ENCODE results near the gene TTBK2.
"Not testable (repeated sequence)": the region's sequence is repeated elsewhere in the genome, so short reads cannot be mapped to it uniquely, and the experiment has no call there.

TTBK2 gene

DNA sequence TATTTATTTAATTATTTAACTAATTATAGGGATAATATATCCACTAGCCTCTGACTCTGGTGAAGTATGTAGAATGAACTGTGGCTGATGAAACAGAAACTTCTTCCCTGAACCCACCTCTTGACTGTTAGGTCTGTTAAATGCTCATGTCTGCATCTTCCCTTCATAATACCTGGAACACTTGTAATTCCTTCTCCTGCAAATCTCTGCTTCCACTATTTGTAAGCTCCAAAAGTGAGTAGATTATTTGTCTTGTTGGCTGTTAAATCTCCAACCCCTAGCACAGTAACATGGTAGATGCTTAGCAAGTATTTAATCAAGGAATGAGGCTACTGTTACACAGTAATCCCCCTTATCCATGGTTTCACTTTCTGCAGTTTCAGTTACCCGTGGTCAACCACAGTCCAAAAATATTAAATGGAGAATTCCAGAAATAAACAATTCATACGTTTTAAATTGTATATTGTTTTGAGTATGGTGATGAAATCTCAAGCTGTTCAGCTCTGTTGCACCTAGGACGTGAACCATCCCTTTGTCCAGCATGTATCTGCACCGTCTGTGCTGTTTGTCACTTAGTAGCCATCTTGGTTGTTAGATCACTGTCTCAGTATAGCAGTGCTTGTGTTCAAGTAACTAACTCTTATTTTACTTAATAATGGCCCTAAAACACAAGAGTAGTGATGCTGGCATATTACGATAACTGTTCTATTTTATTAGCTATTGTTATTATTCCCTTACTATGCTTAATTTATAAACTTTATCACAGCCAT is 5.7 kb downstream of the TTBK2 start:
- H3K4me2 ChIP-seq (ENCODE audit: low read length) = no peak overlapping the region
- no peak overlapping the region for H3K27ac ChIP-seq
- TF ChIP-seq, protein P1, sequence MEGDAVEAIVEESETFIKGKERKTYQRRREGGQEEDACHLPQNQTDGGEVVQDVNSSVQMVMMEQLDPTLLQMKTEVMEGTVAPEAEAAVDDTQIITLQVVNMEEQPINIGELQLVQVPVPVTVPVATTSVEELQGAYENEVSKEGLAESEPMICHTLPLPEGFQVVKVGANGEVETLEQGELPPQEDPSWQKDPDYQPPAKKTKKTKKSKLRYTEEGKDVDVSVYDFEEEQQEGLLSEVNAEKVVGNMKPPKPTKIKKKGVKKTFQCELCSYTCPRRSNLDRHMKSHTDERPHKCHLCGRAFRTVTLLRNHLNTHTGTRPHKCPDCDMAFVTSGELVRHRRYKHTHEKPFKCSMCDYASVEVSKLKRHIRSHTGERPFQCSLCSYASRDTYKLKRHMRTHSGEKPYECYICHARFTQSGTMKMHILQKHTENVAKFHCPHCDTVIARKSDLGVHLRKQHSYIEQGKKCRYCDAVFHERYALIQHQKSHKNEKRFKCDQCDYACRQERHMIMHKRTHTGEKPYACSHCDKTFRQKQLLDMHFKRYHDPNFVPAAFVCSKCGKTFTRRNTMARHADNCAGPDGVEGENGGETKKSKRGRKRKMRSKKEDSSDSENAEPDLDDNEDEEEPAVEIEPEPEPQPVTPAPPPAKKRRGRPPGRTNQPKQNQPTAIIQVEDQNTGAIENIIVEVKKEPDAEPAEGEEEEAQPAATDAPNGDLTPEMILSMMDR (IDR thresholded peaks at IDR 0.05) = no peak
- H3K27me3 ChIP-seq (ENCODE audit: control insufficient read depth, insufficient read depth, low read length) = no peaks in the 10 kb centered on the region
- no peaks in the 10 kb centered on the region for H3K4me1 ChIP-seq
- no peaks in the 10 kb centered on the region for H3K9me3 ChIP-seq (ENCODE audit: control insufficient read depth, low read length)
- H3K79me2 ChIP-seq = peaks cover 12% of the 10 kb centered on the region
- H2AFZ ChIP-seq = no peak overlapping the region
- H3K9ac ChIP-seq = no peak overlapping the region
- H3K4me3 ChIP-seq (ENCODE audit: low read depth, low read length) = no peak overlapping the region
- no peaks in the 10 kb centered on the region for H3K36me3 ChIP-seq (ENCODE audit: control insufficient read depth, insufficient read depth, low read length)

DNA sequence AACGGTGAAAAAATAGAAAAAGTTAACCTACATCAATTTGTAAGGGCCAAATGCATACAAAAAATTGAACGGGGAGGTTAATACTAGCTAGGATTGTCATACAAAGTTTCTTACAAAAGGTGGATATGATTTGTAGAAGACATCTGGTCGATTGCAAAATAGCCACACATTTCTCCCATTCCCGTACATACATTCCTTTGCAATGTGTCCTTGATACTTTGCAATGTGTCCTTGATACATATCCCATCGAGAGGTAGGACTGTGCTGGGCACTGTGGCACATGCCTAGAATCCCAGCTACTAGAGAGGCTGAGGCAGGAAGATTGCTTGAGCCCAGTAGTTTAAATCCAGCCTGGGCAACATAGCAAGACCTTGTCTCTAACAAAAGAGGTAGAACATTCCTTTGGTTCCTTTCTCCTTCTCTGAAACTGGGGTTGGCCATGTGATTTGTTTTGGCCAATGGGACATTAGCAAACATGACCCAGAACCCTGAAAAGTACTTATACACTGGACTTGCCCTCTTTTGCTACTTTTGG is 9.5 kb downstream of the TTBK2 start:
- H3K9me3 ChIP-seq (ENCODE audit: control insufficient read depth, low read length) = no peaks in the 10 kb centered on the region
- H3K4me3 ChIP-seq (ENCODE audit: low read depth, low read length) = no peak overlapping the region
- no peak overlapping the region for H3K27ac ChIP-seq
- no peaks in the 10 kb centered on the region for H3K36me3 ChIP-seq (ENCODE audit: control insufficient read depth, insufficient read depth, low read length)
- no peak overlapping the region for H3K4me2 ChIP-seq (ENCODE audit: low read length)
- peaks cover 16% of the 10 kb centered on the region for H3K79me2 ChIP-seq
- no peak overlapping the region for H2AFZ ChIP-seq
- H3K27me3 ChIP-seq (ENCODE audit: control insufficient read depth, insufficient read depth, low read length) = no peaks in the 10 kb centered on the region
- TF ChIP-seq, protein P1 (IDR thresholded peaks at IDR 0.05) = no peak
- no peak overlapping the region for H3K9ac ChIP-seq
- no peaks in the 10 kb centered on the region for H3K4me1 ChIP-seq

DNA sequence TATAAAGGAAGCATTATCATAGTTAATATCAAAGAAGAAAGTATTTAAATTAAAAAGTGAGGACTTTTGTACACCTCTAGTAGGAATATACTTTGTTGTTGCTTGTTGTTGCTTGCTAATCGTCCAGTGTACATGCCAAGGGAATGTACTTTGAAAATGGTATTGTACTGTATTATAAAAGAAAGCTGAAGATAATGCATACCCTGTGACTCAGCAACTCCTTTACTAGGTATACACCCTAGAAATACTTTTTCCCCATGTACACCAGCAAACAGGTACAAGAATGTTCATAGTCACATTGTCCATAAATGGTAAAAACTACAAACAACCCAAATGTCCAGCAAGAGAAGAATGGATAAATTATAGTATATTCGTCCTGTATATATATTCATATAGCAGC is 12.0 kb downstream of the TTBK2 start:
- no peak overlapping the region for H3K4me2 ChIP-seq (ENCODE audit: low read length)
- peaks cover 19% of the 10 kb centered on the region for H3K79me2 ChIP-seq
- no peaks in the 10 kb centered on the region for H3K27me3 ChIP-seq (ENCODE audit: control insufficient read depth, insufficient read depth, low read length)
- H3K9me3 ChIP-seq (ENCODE audit: control insufficient read depth, low read length) = no peaks in the 10 kb centered on the region
- TF ChIP-seq, protein P1 (IDR thresholded peaks at IDR 0.05) = no peak
- H3K4me3 ChIP-seq (ENCODE audit: low read depth, low read length) = no peak overlapping the region
- no peaks in the 10 kb centered on the region for H3K36me3 ChIP-seq (ENCODE audit: control insufficient read depth, insufficient read depth, low read length)
- H3K9ac ChIP-seq = no peak overlapping the region
- no peak overlapping the region for H3K27ac ChIP-seq
- no peaks in the 10 kb centered on the region for H3K4me1 ChIP-seq
- H2AFZ ChIP-seq = no peak overlapping the region

DNA sequence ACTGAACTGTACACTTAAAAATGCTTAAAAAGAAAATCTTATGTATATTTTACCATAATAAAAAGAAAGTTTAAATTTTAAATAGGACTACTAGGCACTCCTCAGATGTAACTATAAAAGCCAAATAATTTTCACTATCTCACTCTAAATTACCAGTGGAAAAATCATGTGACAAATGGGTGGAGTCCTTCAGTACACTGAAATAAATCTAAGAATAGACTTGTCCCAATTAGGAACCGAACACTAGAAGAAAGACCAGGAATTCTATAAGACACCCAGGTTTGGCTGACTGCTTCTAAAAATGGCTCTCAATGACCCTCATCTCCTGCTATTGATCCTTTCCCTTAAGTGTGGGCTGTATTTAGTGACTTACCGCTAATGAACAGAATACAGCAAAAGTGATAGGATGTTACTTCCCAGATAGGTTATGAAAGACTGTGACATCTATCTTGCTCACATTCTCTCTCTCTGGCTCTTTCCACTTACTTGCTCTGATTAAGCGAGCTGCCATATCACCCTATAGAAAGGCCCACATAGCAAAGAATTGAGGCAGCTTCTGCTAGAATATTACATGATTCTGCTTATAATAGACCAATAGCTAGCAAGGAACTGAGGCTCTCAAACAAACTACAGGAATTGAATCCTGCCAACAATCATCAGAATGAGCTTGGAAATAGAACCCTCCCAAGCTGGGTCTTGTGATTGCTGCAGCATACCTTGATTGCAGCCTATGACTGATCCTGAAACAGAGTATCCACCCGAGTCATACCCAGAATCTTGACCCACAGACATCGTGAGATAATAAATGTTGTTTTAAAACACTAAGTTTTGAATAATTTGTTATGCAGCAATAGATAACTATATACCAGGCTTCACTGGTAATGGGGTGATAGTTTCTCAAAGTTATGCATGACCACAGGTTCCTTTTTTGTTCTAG is 16.9 kb downstream of the TTBK2 start:
- Histone ChIP-seq H3K9me3 (ENCODE audit: control insufficient read depth, low read length) (no peaks in the 10 kb centered on the region), H3K79me2 (peaks cover 11% of the 10 kb centered on the region), H3K4me1 (no peaks in the 10 kb centered on the region), H2AFZ (no peak overlapping the region), H3K4me2 (ENCODE audit: low read length) (no peak overlapping the region), H3K27ac (no peak overlapping the region), H3K4me3 (ENCODE audit: low read depth, low read length) (no peak overlapping the region), H3K36me3 (ENCODE audit: control insufficient read depth, insufficient read depth, low read length) (no peaks in the 10 kb centered on the region), H3K27me3 (ENCODE audit: control insufficient read depth, insufficient read depth, low read length) (no peaks in the 10 kb centered on the region), H3K9ac (no peak overlapping the region)
- TF ChIP-seq, protein P1 (IDR thresholded peaks at IDR 0.05) = no peak

DNA sequence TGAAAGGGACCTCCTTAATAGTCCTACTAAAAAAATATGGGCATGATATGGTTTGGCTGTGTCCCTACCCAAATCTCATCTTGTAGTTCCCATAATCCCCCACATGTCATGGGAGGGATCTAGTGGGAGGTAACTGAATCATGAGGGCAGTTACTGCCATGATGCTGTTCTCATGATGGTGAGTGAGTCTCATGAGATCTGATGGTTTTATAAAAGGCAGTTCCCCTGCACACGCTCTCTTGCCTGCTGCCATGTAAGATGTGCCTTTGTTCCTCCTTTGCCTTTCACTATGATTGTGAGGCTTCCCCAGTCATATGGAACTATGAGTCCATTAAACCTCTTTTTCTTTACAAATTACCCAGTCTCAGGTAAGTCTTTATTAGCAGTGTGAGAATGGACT is 26.7 kb downstream of the TTBK2 start:
- H3K9ac ChIP-seq; H2AFZ ChIP-seq; H3K27me3 ChIP-seq (ENCODE audit: control insufficient read depth, insufficient read depth, low read length); H3K4me1 ChIP-seq; H3K27ac ChIP-seq; H3K4me2 ChIP-seq (ENCODE audit: low read length); H3K9me3 ChIP-seq (ENCODE audit: control insufficient read depth, low read length); H3K36me3 ChIP-seq (ENCODE audit: control insufficient read depth, insufficient read depth, low read length); H3K4me3 ChIP-seq (ENCODE audit: low read depth, low read length): not testable (repeated sequence)
- peaks cover 25% of the 10 kb centered on the region for H3K79me2 ChIP-seq
